Muscle of leg (tissue), 11 donors: ENCODE measurements around the gene DYNC2H1. TPM values are rescaled to one million over a fixed set of nuclear protein-coding genes. Genes with fewer than 3 reads are reported as not detected.

ENCODE experiments used
- DNase-seq: peaks from one replicate; pipeline ENCODE4 v3.0.0; 2013
- H3K27ac ChIP-seq: one replicate; pipeline ENCODE4 v1.5.1; 2013; ENCODE audit warnings: mild to moderate bottlenecking, low read length, control low read depth
- H3K27me3 ChIP-seq: one replicate; pipeline ENCODE4 v1.6.1; 2013; ENCODE audit warnings: low read length; ENCODE audit not compliant: control insufficient read depth, insufficient read depth
- H3K36me3 ChIP-seq: one replicate; pipeline ENCODE4 v1.6.1; 2013; ENCODE audit warnings: low read length; ENCODE audit not compliant: control insufficient read depth, insufficient read depth
- H3K4me1 ChIP-seq: one replicate; pipeline ENCODE4 v1.6.1; 2013; ENCODE audit warnings: low read length; ENCODE audit not compliant: control insufficient read depth, insufficient read depth
- H3K4me3 ChIP-seq: one replicate; pipeline ENCODE4 v1.5.1; 2013; ENCODE audit warnings: low read length, control low read depth
- H3K9me3 ChIP-seq: replicated peaks from 2 replicates; pipeline ENCODE4 v1.6.1; 2013; ENCODE audit warnings: low read depth, low read length; ENCODE audit not compliant: control insufficient read depth
- WGBS: methylation state at CpG from one replicate; pipeline ENCODE4 v1.1.5; 2013; ENCODE audit warnings: missing lambda C conversion rate; ENCODE audit not compliant: insufficient coverage; 5-methylcytosine and 5-hydroxymethylcytosine counted together
- polyA plus RNA-seq, 8 donors: library from polyadenylated mRNA; unstranded; fragments of 120-200 nt; gene quantifications; one replicate each; pipeline versions ENCODE4 v1.2.1 to v1.2.3, GENCODE V29; 2013; ENCODE audit warnings: inconsistent platforms in 1 of 8, low replicate concordance in 1 of 8; ENCODE audit not compliant: insufficient read length in 8 of 8, insufficient read depth in 1 of 8
- total RNA-seq: library from RNA; stranded (reverse); fragments of 120-200 nt; gene quantifications from one replicate; pipeline ENCODE4 v1.2.4, GENCODE V29; 2013

The DYNC2H1 gene
- total and polyA plus RNA-seq, 9 donors = 9.8 to 17.2 (median 12.0) TPM

DNA sequence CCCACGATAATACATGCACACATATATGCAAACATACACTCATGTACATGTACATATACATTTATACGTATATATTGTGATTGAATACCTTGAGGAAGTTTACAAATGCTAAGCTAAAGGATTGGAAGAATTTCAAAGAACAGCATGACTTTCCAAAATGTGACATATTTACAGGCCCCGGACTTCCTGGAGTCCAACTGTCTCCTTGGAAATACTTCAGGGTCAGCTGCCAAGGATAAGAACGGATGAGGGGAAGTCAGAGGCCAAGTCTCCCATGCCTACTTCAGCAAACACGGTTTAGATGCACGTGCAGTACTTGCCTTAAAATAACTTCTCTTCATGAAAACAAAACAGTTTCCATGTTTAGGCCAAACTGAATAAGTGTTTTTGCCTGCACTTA lies 213.6 kb downstream of the DYNC2H1 start:
- Histone ChIP-seq H3K27me3 (no peaks in the 10 kb centered on the region), H3K27ac (no peak overlapping the region), H3K4me1 (peaks cover 2% of the 10 kb centered on the region), H3K36me3 (peaks cover 5% of the 10 kb centered on the region), H3K4me3 (no peak overlapping the region), H3K9me3 (no peaks in the 10 kb centered on the region)
- 41% methylated on average over 2 of the region's 6 CpGs for WGBS
- peak; percentile 73 for DNase-seq

GRCh38 chr11:103325686-103326069 lies 216.5 kb downstream of the DYNC2H1 start:
- Histone ChIP-seq H3K9me3 (no peaks in the 10 kb centered on the region), H3K36me3 (peaks cover 5% of the 10 kb centered on the region), H3K4me1 (peaks cover 2% of the 10 kb centered on the region), H3K27me3 (no peaks in the 10 kb centered on the region), H3K4me3 (no peak overlapping the region), H3K27ac (no peak overlapping the region)
- no peak for DNase-seq
- 75% methylated on average over 3 of the region's 7 CpGs for WGBS

DNA sequence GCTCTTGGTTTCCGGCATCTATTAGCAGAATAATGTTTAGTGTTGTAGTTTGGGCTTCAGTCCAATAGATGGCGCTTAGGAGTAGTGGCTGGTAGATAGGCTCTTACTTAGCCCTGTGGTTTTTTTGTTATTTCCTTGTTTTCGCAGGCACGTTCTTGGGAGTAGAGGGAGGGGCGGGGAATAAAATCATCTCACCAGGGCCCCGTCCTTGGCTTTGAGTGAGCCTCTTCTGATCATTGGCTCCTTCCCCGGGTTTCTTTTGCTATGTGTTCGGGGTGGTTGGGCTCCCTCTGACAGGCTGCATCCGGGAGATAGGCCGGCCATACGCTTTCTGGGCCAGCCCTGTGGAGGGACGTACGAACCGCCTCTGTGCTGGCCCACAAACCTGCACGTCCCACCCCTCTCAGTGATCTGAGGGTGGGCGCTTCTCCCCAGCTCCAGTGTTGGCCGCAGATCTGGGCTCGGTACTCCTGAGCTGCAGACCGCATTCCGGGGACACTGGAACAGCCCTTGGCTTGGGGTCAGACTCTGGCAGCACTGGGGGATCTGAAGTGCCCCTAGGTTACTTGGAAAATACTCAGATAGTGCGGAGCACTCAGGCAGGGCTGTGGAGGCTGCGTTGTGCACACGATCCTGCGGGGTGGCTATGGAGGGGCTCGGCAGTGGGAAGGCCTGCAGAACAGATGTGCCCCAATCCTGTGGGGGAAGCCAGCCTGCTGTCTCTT lies 217.0 kb downstream of the DYNC2H1 start:
- Histone ChIP-seq H3K27ac (no peak overlapping the region), H3K4me1 (peaks cover 2% of the 10 kb centered on the region), H3K36me3 (peaks cover 5% of the 10 kb centered on the region), H3K9me3 (no peaks in the 10 kb centered on the region), H3K4me3 (no peak overlapping the region), H3K27me3 (no peaks in the 10 kb centered on the region)
- 77% methylated on average over 24 of the region's 25 CpGs for WGBS
- peak; percentile 40 for DNase-seq

- Histone ChIP-seq H3K27me3 (no peaks in the 10 kb centered on the region), H3K36me3 (peaks cover 5% of the 10 kb centered on the region), H3K27ac (no peak overlapping the region), H3K4me1 (peaks cover 2% of the 10 kb centered on the region), H3K9me3 (no peaks in the 10 kb centered on the region), H3K4me3 (no peak overlapping the region)
- WGBS = no CpG with 5 or more reads among the region's 5 CpGs
- no peak for DNase-seq
Measured at GRCh38 chr11:103327721-103328120, 218.5 kb downstream of the DYNC2H1 start.

- no peak overlapping the region for H3K4me3 ChIP-seq
- H3K4me1 ChIP-seq = no peaks in the 10 kb centered on the region
- no peaks in the 10 kb centered on the region for H3K9me3 ChIP-seq
- peaks cover 2% of the 10 kb centered on the region for H3K36me3 ChIP-seq
- H3K27ac ChIP-seq = no peak overlapping the region
- DNase-seq = no peak
- H3K27me3 ChIP-seq = no peaks in the 10 kb centered on the region
- WGBS = 94% methylated on average over 5 of the region's 6 CpGs
Measured at GRCh38 chr11:103332409-103332808, 223.2 kb downstream of the DYNC2H1 start.

GRCh38 chr11:103338621-103339484 lies 229.6 kb downstream of the DYNC2H1 start:
- H3K27me3 ChIP-seq = no peaks in the 10 kb centered on the region
- no peaks in the 10 kb centered on the region for H3K9me3 ChIP-seq
- WGBS = 43% methylated on average over 1 of the region's 2 CpGs
- H3K27ac ChIP-seq = no peak overlapping the region
- H3K4me1 ChIP-seq = no peaks in the 10 kb centered on the region
- H3K4me3 ChIP-seq = no peak overlapping the region
- DNase-seq = no peak
- H3K36me3 ChIP-seq = peaks cover 4% of the 10 kb centered on the region

DNA sequence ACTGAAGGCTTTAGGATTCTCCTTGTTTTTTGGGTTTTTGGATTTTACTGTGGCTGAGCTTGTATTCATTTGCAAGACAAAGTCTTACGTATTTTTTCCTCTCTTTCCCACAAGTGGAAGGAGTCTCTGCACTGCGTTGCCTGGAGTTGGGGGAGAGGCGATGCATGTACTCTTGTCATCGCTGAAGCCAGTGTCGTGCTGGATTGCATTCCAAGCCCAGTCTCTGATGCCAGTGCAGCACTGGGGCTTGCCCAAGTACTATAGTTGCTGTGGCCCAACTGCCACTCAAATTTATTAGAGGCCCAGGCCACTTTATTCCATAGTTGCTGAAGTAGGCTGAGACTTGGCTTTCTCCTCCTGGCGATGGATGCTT lies 230.2 kb downstream of the DYNC2H1 start:
- 89% methylated on average over 5 of the region's 6 CpGs for WGBS
- Histone ChIP-seq H3K27ac (no peak overlapping the region), H3K36me3 (peaks cover 4% of the 10 kb centered on the region), H3K4me1 (no peaks in the 10 kb centered on the region), H3K9me3 (no peaks in the 10 kb centered on the region), H3K27me3 (no peaks in the 10 kb centered on the region), H3K4me3 (no peak overlapping the region)
- DNase-seq = no peak

- no peaks in the 10 kb centered on the region for H3K4me1 ChIP-seq
- 38% methylated on average over 1 of the region's 1 CpG for WGBS
- peak; percentile 31 for DNase-seq
- H3K36me3 ChIP-seq = peaks cover 4% of the 10 kb centered on the region
- H3K4me3 ChIP-seq = no peak overlapping the region
- no peak overlapping the region for H3K27ac ChIP-seq
- H3K27me3 ChIP-seq = no peaks in the 10 kb centered on the region
- no peaks in the 10 kb centered on the region for H3K9me3 ChIP-seq
Measured at GRCh38 chr11:103340956-103341355, 231.7 kb downstream of the DYNC2H1 start.

DNA sequence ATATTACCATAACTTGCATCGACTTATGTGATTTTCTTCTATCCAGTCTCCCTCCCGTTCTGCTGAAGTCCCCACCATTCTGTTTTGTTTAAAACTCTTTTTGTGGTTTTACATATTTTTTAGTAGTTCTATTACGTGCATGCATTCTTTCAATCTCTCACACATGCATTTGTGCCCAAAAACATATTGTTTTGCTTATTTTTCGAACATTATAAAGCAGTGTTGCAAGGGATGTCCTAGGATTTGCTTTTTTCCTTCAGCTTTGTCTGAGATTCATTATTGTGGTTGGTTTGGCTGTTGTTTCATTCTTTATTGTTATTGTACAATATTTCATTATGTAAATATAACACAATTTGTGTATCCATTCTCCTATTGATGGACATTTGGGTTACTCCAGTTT lies 235.7 kb downstream of the DYNC2H1 start:
- Histone ChIP-seq H3K4me3 (no peak overlapping the region), H3K4me1 (no peaks in the 10 kb centered on the region), H3K27me3 (no peaks in the 10 kb centered on the region), H3K27ac (no peak overlapping the region), H3K36me3 (no peaks in the 10 kb centered on the region), H3K9me3 (no peaks in the 10 kb centered on the region)
- no peak for DNase-seq
- WGBS = no CpG with 5 or more reads among the region's 4 CpGs

DNA sequence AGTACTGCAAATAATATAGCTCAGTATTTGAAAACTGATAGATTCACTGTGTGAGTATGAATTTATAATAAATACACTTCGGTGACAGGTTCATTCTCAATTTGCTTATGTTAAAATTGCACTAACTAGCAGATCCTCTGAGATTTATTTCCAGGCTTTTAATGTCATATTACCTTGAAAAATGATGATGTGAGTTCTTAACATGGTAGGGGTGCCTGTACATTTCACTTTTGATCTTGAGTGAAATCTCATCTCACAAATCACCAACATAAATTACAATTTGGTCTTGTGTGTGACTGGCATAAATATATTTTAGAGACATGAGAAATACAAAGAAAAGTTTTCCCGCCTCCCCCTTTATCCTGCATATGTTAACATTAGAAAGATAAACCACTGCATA lies 240.4 kb downstream of the DYNC2H1 start:
- Histone ChIP-seq H3K9me3 (no peaks in the 10 kb centered on the region), H3K36me3 (no peaks in the 10 kb centered on the region), H3K27ac (no peak overlapping the region), H3K4me1 (no peaks in the 10 kb centered on the region), H3K4me3 (no peak overlapping the region), H3K27me3 (no peaks in the 10 kb centered on the region)
- no peak for DNase-seq
- WGBS = no CpG with 5 or more reads among the region's 2 CpGs
